Kidney (tissue), 14 donors: Measurements from ENCODE around the gene NECTIN1. TPM values are rescaled to one million over a fixed set of nuclear protein-coding genes. Genes with fewer than 3 reads are reported as not detected.

Experiments
- DNase-seq, 5 donors: peaks; one replicate each; pipeline ENCODE4 v3.0.0-alpha.2; 2013 to 2020
- FAIRE-seq: peaks from 2 replicates; lab custom pipeline; 2012; peaks lifted over from hg19 to GRCh38; lab: Jason Lieb, UNC
- H3K27ac ChIP-seq, 2 donors: one replicate each; pipeline ENCODE4 v1.7.0; 2013; ENCODE audit warnings: low read depth in 2 of 2, low read length in 2 of 2, inconsistent platforms in 1 of 2
- H3K27me3 ChIP-seq: one replicate; pipeline ENCODE4 v1.7.1; 2013; ENCODE audit warnings: low read length, inconsistent platforms; ENCODE audit not compliant: control insufficient read depth, insufficient read depth
- H3K36me3 ChIP-seq, 3 donors: one replicate each; pipeline versions ENCODE4 v1.7.0 to v1.7.1; 2013; ENCODE audit warnings: low read length in 3 of 3, control low read depth in 1 of 3, inconsistent platforms in 1 of 3; ENCODE audit not compliant: insufficient read depth in 3 of 3, control insufficient read depth in 2 of 3
- H3K4me1 ChIP-seq, 3 donors: one replicate each; pipeline versions ENCODE4 v1.7.0 to v1.7.1; 2013; ENCODE audit warnings: low read length in 3 of 3, inconsistent platforms in 1 of 3, low read depth in 1 of 3; ENCODE audit not compliant: control insufficient read depth in 2 of 3, insufficient read depth in 2 of 3
- H3K4me3 ChIP-seq, 3 donors: one replicate each; pipeline versions ENCODE4 v1.7.0 to v1.8.1; 2013; ENCODE audit warnings: low read length in 3 of 3, control low read depth in 1 of 3, inconsistent platforms in 1 of 3
- H3K9ac ChIP-seq, 3 donors: one replicate each; pipeline versions ENCODE4 v1.7.0 to v1.7.1; 2013; ENCODE audit warnings: low read length in 3 of 3, control low read depth in 1 of 3, inconsistent platforms in 1 of 3
- H3K9me3 ChIP-seq, 3 donors: one replicate each; pipeline versions ENCODE4 v1.7.0 to v1.7.1; 2013; ENCODE audit warnings: low read length in 3 of 3, control low read depth in 1 of 3, inconsistent platforms in 1 of 3; ENCODE audit not compliant: control insufficient read depth in 2 of 3, insufficient read depth in 1 of 3
- CTCF ChIP-seq: IDR thresholded peaks from 3 replicates; pipeline ENCODE4 v1.5.1; 2012; ENCODE audit warnings: mild to moderate bottlenecking, moderate library complexity, borderline replicate concordance; ENCODE audit not compliant: insufficient read depth; ENCODE audit errors: extremely low read depth
- intact Hi-C: fragments of 100-400 bp; cut with DNase I; formaldehyde crosslinking; loops from one replicate; pipeline ENCODE4 v1.11.1; 2022
- polyA plus RNA-seq: library from polyadenylated mRNA; stranded (reverse); fragments of 350-450 nt; fragmentation: Illumina TruSeq; extraction: RNeasy Lipid Tissue Mini Kit (QIAGEN cat#74804); gene quantifications from one replicate; pipeline ENCODE4 v1.2.3, GENCODE V29; 2014; ENCODE audit warnings: low read depth, low replicate concordance; ENCODE audit not compliant: insufficient read depth
- total RNA-seq: library from RNA; stranded (reverse); fragmentation: NEBNext Ultra II Directional; extraction: Animal tissue kit (Norgen Biotek cat#: 25700); gene quantifications from one replicate; pipeline ENCODE4 v1.2.1, GENCODE V29; 2021
- donor health status: control.
- donor health status: control.
- donor health status: control.
- donor health status: control.
- donor health status: control.
- donor health status: DM: yes; HTN: yes; CAD: no.
- donor health status: Normal renal cell carcinoma (clear cell type).

The NECTIN1 gene
- total and polyA plus RNA-seq, 2 donors from 2014 or later = 6.0 to 13.2 TPM

- Histone ChIP-seq H3K27ac (no peak overlapping the region), H3K9ac (no peak overlapping the region), H3K9me3 (no peaks in the 10 kb centered on the region), H3K27me3 (no peaks in the 10 kb centered on the region), H3K36me3 (no peaks in the 10 kb centered on the region), H3K4me1 (no peaks in the 10 kb centered on the region), H3K4me3 (no peak overlapping the region)
- TF ChIP-seq CTCF = no peak
- intact Hi-C loops = no loop called here
- no peak for DNase-seq
- no peak for FAIRE-seq
Measured at GRCh38 chr11:119650251-119650650, 78.7 kb downstream of the NECTIN1 start.

GRCh38 chr11:119647254-119647653 lies 81.7 kb downstream of the NECTIN1 start:
- FAIRE-seq (no peak), DNase-seq (no peak)
- H3K9me3 ChIP-seq = no peaks in the 10 kb centered on the region
- H3K4me3 ChIP-seq = no peak overlapping the region
- H3K9ac ChIP-seq = no peak overlapping the region
- no peaks in the 10 kb centered on the region for H3K27me3 ChIP-seq
- intact Hi-C loops = no loop called here
- H3K27ac ChIP-seq = no peak overlapping the region
- H3K4me1 ChIP-seq = no peaks in the 10 kb centered on the region
- H3K36me3 ChIP-seq = no peaks in the 10 kb centered on the region
- TF ChIP-seq CTCF = no peak

- no peak for FAIRE-seq
- TF ChIP-seq CTCF = no peak
- H3K27ac ChIP-seq = no peak overlapping the region
- no peak overlapping the region for H3K9ac ChIP-seq
- H3K27me3 ChIP-seq = no peaks in the 10 kb centered on the region
- intact Hi-C loops = no loop called here
- no peaks in the 10 kb centered on the region for H3K36me3 ChIP-seq
- no peak overlapping the region for H3K4me3 ChIP-seq
- H3K4me1 ChIP-seq = no peaks in the 10 kb centered on the region
- no peak for DNase-seq
- H3K9me3 ChIP-seq = no peaks in the 10 kb centered on the region
Measured at GRCh38 chr11:119645018-119645417, 84.0 kb downstream of the NECTIN1 start.

GRCh38 chr11:119644502-119644901 lies 84.5 kb downstream of the NECTIN1 start:
- Histone ChIP-seq H3K4me1 (no peaks in the 10 kb centered on the region), H3K9ac (no peak overlapping the region), H3K36me3 (no peaks in the 10 kb centered on the region), H3K4me3 (no peak overlapping the region), H3K27me3 (no peaks in the 10 kb centered on the region), H3K27ac (no peak overlapping the region), H3K9me3 (no peaks in the 10 kb centered on the region)
- FAIRE-seq (no peak), DNase-seq (no peak)
- intact Hi-C loops = no loop called here
- TF ChIP-seq CTCF = no peak
